ENCODE measurements around the gene TEAD3. TPM values are rescaled to one million over a fixed set of nuclear protein-coding genes. Genes with fewer than 3 reads are reported as not detected.

The TEAD3 gene
- total RNA-seq, 1 experiment from 2014 or later: 27.0 TPM

- Histone ChIP-seq H4K91ac (ENCODE audit: insufficient read length, low read depth, low read length) (no peak overlapping the region), H2AFZ (ENCODE audit: low read length) (no peak overlapping the region), H3K18ac (ENCODE audit: insufficient read length, low read depth, low read length) (no peak overlapping the region), H2BK12ac (ENCODE audit: insufficient read length, low read depth, low read length) (no peak overlapping the region), H2BK5ac (ENCODE audit: insufficient read length, low read length) (no peak overlapping the region), H3K4ac (ENCODE audit: low read depth, low read length) (no peak overlapping the region), H3K56ac (ENCODE audit: insufficient read length, low read depth, low read length) (no peak overlapping the region), H3K27me3 (ENCODE audit: insufficient read depth, low read length) (no peaks in the 10 kb centered on the region; the same call in 1 of the 2 replicates), H3K23ac (ENCODE audit: insufficient read length, low read depth, low read length) (no peak overlapping the region), H2BK15ac (ENCODE audit: low read depth, low read length) (no peak overlapping the region), H3K9me3 (ENCODE audit: control insufficient read depth, low read depth, low read length) (no peaks in the 10 kb centered on the region), H3K4me2 (ENCODE audit: insufficient read depth, insufficient read length, low read length) (no peak overlapping the region), H2BK120ac (ENCODE audit: low read depth, low read length, poor library complexity, severe bottlenecking) (no peak overlapping the region), H4K5ac (ENCODE audit: insufficient read length, low read depth, low read length) (no peak overlapping the region), H2BK20ac (ENCODE audit: low read depth, low read length, poor library complexity, severe bottlenecking) (no peak overlapping the region), H2AK5ac (ENCODE audit: insufficient read length, low read length) (no peak overlapping the region), H3K4me1 (ENCODE audit: insufficient read depth, low read length) (peaks cover 8% of the 10 kb centered on the region; the same call in 1 of the 2 replicates), H3K14ac (ENCODE audit: insufficient read depth, low read length) (no peak overlapping the region), H3K23me2 (ENCODE audit: insufficient read length, low read depth, low read length, poor library complexity, severe bottlenecking) (peaks cover 3% of the 10 kb centered on the region), H3K79me2 (ENCODE audit: insufficient read depth, low read length) (no peaks in the 10 kb centered on the region), H3K79me1 (ENCODE audit: insufficient read depth, low read depth, low read length, poor library complexity, severe bottlenecking) (no peaks in the 10 kb centered on the region), H3T11ph (ENCODE audit: low read length) (no peak overlapping the region), H4K20me1 (ENCODE audit: control insufficient read depth, insufficient read depth, insufficient read length) (no peaks in the 10 kb centered on the region), H3K9ac (ENCODE audit: extremely low read depth, insufficient read length, low read length) (no peak overlapping the region), H4K8ac (replicated peaks; ENCODE audit: insufficient read length, low read depth, low read length) (no peak overlapping the region), H3K27ac (ENCODE audit: insufficient read length, low read depth, low read length) (no peak overlapping the region)
- Mint-ChIP-seq H3K27me3 (ENCODE audit: low read depth) (peaks cover 24% of the 10 kb centered on the region), H3K27ac (no peak overlapping the region), H3K4me1 (peaks cover 32 to 57% of the 10 kb centered on the region in 2 experiments), H3K9me3 (no peaks in the 10 kb centered on the region), H3K36me3 (ENCODE audit: insufficient read depth in 1 of 3, low read depth in 3 of 3) (no peaks in the 10 kb centered on the region), H3K4me3 (no peak overlapping the region; a peak in 1 of 5 replicates)
- no peak for TF ChIP-seq CTCF (conservative IDR thresholded peaks at IDR 0.05)
- WGBS (ENCODE audit: extremely low coverage, insufficient read length, low lambda C conversion rate): no CpG with 5 or more reads among the region's 2 CpGs
- no peak for DNase-seq
Measured at GRCh38 chr6:35507221-35507620, 10.3 kb upstream of the TEAD3 start.
